ENCODE data around the gene LGALS7.
"Not testable (repeated sequence)": the region's sequence is repeated elsewhere in the genome, so short reads cannot be mapped to it uniquely, and the experiment has no call there.

Gene LGALS7

DNA sequence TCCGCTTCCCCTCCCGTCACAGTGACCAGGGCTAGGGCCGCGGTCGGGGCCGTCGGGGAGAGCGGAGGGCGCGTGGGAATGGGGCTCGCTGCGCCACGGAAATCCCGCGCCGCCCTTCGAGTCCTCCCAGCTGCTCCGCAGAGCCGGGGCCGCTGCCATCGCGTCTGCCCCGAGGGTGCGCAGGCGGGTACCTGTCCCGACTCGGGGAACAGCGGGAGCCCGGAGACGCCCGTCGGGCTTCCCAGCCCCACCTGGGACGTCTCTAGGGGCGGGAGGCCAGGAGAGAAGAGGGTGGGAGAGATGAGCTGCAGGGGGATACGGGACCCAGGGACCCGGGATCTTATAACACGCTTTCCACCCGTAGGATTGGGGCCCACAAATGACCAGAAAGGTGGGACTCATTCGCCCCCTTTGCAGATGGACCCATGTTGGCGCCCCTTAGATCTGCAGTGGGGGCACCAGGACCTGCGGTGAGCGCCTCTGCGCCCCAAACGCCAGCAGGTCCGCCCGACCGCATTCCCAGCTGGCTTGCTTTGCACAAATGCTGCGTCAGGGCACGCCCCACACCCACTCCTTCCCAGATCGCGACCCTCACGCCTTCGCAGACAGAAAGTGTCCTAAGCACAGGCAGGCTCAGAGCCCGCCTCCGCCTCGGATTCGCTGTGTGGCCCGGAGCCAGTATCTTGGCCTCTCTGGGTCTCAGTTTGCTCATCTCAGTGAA is 2.9 kb downstream of the LGALS7 start:
- DNase-seq, result not testable (repeated sequence)

DNA sequence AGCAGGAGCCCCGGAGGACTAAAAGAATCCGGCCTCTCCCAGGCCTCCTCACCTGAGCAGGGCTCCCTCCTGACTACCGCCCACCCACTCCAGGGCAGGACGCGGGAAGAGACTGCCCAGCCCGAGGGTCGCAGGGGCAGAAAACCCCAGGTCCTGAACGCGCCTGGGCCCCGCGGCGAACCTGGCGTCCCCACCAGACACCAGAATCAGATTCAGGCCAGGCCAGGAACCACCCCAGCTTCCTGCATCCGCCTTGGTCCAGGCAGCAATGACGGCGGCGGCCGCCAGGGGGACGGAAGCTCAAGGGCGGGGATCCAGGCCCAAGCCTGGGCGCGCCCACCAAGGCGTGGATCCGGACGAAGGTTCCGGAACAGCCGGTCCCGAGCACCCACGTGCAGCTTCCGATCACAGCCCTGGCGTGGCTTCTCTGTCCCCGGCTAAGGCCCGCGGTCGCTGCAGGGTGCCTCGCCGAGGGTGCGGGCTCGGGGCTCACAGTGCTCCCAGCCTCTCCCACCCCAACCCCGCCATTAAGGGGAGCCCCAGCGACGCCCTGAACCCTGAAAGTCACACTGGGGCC is 3.6 kb downstream of the LGALS7 start:
- DNase-seq, result no peak

DNA sequence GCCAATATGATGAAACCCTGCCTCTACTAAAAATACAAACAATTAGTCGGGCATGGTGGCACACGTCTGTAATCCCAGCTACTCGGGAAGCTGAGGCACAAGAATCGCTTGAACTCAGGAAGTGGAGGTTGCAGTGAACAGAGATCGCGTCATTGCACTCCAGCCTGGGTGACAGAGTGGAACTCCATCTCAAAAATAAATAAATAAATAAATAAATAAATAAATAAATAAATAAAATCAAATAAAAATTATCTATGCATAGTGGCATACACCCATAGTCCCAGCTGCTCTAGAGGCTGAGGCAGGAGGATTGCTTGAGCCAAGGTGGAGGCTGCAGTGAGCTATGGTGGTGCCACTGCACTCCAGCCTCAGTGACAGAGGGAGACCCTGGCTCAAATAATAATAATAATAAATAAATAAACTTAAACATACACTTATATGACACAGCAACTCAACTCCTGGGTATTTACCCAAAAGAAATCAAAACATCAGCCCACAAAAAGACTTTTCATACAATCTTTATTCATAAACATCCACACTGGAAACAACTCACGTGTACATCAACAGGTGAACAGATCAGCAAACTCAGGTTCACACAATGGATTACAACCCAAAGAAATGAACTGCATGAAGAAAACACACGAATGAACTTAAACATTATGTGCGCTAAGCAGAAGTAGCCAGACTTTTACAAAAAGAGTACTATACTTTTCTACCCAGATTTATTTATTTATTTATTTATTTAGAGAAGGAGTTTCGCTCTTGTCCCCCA is 6.9 kb downstream of the LGALS7 start:
- DNase-seq, result no peak

DNA sequence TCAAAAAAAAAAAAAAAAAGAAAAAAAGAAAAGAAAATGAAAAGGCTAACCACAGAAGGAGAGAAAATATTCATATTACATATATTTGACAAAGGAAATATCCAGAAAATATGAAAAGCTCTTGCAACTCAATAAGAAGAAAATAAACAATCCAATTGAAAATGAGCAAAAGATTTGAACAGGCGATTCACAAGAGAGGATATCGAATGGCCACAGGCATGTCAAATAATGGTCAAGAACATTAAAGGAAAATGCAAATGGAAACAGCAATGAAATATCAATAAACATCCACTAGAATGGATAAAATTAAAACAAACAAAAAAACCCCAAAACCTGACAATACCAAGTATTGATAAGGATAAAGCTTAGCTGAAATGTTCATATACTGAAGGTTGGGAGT is 8.1 kb downstream of the LGALS7 start:
- no peak for DNase-seq

- DNase-seq, result no peak
Observed at GRCh38 chr19:38763795-38764220, 9.5 kb downstream of the LGALS7 start.

DNA sequence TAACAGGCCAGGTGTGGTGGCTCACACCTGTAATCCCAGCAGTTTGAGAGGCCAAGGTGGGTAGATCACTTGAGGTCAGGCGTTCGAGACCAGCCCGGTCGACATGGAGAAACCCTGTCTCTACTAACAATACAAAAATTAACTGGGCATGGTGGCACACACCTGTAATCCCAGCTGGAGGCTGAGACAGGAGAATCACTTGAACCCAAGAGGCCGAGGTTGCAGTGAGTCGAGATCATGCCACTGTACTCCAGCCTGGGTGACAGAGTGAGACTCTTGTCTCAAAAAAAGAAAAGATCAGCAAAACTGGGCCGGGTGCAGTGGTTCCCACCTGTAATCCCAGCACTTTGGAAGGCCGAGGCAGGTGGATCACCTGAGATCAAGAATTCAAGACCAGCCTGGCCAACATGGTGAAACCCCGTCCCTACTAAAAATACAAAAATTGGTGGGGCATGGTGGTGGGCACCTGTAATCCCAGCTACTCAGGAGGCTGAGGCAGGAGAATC is 11.4 kb downstream of the LGALS7 start:
- not testable (repeated sequence) for DNase-seq

DNA sequence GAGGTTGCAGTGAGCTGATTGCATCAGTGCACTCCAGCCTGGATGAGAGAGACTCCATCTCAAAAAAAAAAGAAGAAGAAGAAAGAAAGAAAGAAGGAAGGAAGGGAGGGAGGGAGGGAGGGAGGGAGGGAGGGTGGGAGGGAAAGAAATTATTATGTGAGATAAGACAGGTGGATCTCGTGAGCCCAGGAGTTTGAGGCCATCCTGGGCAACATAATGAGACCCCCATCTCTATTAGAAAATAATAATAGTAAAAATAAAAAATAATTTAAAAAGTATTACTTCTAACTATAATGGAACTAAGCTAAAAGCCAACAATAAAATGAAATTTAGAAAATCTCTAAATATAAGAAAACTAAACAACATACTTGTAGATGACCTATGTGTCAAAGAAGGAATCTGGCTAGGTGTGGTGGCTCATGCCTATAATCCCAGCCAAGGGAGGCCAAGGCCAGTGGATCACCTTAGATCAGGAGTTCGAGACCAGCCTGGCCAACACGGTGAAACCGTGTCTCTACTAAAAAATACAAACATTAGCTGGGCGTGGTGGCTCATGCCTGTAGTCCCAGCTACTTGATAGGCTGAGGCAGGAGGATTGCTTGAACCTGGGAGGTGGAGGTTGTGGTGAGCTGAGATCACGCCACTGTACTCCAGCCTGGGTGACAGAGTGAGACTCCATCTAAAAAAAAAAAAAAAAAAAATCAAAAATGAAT is 12.4 kb downstream of the LGALS7 start:
- DNase-seq, result not testable (repeated sequence)

- DNase-seq, result no peak
Observed at GRCh38 chr19:38759590-38760003, 13.7 kb downstream of the LGALS7 start.

- not testable (repeated sequence) for DNase-seq
Observed at GRCh38 chr19:38754196-38754595, 19.1 kb downstream of the LGALS7 start.

- DNase-seq, result not testable (repeated sequence)
Observed at GRCh38 chr19:38753783-38754182, 19.5 kb downstream of the LGALS7 start.

- no peak for DNase-seq
Observed at GRCh38 chr19:38745316-38745715, 28.0 kb downstream of the LGALS7 start.

GRCh38 chr19:38744874-38745273 is 28.4 kb downstream of the LGALS7 start:
- DNase-seq, result no peak

DNA sequence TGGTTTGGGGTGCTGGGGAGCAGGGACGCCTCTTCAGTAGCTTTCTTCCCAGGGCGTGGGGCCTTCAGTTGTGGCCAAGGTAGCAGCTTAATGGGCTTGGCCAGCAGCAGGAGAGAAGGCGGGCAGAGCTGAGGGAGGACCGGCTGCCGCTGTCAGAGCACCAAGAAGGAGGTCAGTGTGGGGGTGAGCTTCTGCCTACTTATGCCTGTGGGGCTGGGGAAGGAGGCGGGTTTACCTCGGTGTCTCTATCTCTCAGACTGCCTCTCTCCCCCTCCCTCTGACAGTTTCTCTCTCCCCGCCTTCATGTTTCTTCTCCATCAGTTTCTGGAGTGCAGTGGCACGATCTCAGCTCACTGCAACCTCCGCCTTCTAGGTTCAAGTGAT is 29.0 kb downstream of the LGALS7 start, which contains the start of gene CAPN12:
CAPN12 (minus strand) TSS at position 177 of the 384 bp plus-strand sequence. CDS start 309 bp downstream, outside the sequence.
- DNase-seq, result no peak

DNA sequence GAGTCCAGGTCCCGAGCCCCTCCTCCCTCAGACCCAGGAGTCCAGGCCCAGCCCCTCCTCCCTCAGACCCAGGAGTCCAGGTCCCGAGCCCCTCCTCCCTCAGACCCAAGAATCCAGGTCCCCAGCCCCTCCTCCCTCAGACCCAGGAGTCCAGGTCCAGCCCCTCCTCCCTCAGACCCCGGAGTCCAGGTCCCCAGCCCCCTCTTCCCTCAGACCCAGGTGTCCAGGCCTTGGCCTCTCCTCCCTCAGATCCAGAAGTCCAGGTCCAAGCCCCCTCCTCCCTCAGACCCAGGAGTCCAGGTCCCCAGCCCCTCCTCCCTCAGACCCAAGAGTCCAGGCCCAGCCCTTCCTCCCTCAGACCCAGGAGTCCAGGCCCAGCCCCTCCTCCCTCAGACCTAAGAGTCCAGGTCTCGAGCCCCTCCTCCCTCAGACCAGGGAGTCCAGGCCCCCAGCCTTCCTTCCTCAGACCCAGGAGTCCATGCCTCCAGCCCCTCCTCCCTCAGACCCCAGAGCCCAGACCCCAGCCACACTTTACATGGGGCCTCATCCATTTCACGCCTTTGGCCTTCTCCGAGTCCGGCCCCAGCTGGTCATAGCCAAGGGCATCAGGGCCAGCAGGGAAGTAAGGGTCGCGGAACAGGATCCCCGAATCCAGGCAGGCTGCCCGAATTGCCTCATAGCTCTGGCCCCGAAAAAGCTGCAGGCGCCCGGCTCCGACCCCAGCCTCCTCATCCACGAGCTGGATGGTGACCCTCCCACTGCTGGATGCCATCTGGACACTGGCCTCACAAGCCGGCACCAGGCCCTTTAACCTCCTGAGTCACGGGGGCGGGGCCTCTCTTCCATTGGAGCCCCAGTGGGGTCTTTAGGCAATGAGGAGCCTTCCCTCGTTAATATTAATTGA is 29.7 kb downstream of the LGALS7 start:
- DNase-seq, result no peak

DNA sequence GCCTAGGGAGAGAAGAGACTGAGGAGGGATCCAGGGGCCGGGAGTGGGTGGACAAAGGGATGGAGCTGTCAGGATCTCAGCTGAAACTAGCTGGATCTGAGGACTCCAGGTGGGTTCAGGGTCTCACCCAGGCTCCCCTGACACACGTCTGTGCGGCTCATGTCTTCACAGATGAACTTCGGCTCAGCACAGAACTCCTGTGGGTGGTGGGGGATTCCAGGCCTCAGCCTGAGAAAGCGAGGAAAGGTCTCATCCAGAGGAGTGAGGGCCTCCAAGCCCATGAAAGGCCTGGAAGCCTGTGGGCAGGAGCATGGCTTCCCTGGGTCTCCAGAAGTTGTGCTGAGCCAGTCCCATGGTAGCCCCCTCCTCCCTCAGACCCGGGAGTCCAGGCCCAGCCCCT is 30.4 kb downstream of the LGALS7 start:
- DNase-seq, result no peak

DNA sequence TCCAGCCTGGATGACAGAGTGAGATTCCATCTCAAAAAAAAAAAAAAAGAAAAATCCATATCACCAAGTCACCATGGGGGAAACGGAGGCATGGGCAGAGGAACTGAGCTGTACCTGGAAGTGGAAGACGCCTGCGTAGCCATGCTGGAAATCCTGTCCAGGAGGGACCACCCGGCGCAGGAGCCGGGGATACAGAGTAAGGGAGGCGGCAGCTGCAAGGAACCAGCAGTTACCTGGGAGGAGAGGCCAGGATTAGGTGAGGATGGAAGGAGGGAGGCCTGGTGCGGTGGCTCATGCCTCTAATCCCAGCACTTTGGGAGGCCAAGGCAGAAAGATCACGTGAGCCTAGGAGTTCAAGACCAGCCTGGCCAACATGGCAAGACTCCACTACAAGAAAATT is 31.0 kb downstream of the LGALS7 start:
- no peak for DNase-seq

GRCh38 chr19:38741670-38742069 is 31.6 kb downstream of the LGALS7 start:
- no peak for DNase-seq

GRCh38 chr19:38740932-38741331 is 32.4 kb downstream of the LGALS7 start:
- DNase-seq, result no peak

DNA sequence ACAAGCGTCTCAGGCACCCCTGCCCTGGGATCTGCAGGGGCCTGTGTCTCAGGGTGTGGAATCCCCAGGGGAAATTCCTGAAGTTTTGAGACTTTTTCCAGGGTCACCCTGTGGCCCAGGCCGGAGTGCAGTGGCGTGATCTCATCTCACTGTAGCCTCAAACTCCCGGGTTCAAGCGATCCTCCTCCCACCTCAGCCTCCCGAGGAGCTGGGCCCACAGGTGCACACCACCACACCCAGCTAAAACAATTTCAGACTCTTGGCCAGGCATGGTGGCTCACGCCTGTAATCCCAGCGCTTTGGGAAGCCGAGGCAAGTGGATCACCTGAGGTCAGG is 33.1 kb downstream of the LGALS7 start:
- DNase-seq, result no peak

GRCh38 chr19:38739440-38740256 is 33.7 kb downstream of the LGALS7 start:
- DNase-seq, result no peak

Data from NCI-H1694 treated with DMSO at 0.1 percent for 48 hours (cell line).